Measurements from ENCODE around the gene PRRT1B.
"Not testable (repeated sequence)": the region's sequence is repeated elsewhere in the genome, so short reads cannot be mapped to it uniquely, and the experiment has no call there.

Gene PRRT1B

GRCh38 chr9:131539223-131539923 lies 6.0 kb upstream of the PRRT1B start:
- TF ChIP-seq CTCF (IDR thresholded peaks at IDR 0.05; ENCODE audit: insufficient read depth, low read depth, low read length, missing control alignments), result no peak
- H3K4me3 ChIP-seq (ENCODE audit: low read length), result no peak overlapping the region
- no peak for DNase-seq (ENCODE audit: low read depth)

GRCh38 chr9:131543141-131543540 lies 2.2 kb upstream of the PRRT1B start:
- H3K4me3 ChIP-seq (ENCODE audit: low read length), result no peak overlapping the region
- TF ChIP-seq CTCF (IDR thresholded peaks at IDR 0.05; ENCODE audit: insufficient read depth, low read depth, low read length, missing control alignments), result no peak
- DNase-seq (ENCODE audit: low read depth), result no peak

- no peak overlapping the region for H3K4me3 ChIP-seq (ENCODE audit: low read length)
- no peak for TF ChIP-seq CTCF (IDR thresholded peaks at IDR 0.05; ENCODE audit: insufficient read depth, low read depth, low read length, missing control alignments)
- no peak for DNase-seq (ENCODE audit: low read depth)
Measured at GRCh38 chr9:131545786-131546335, 538 bp downstream of the PRRT1B start.

- no peak for DNase-seq (ENCODE audit: low read depth)
- no peak for TF ChIP-seq CTCF (IDR thresholded peaks at IDR 0.05; ENCODE audit: insufficient read depth, low read depth, low read length, missing control alignments)
- no peak overlapping the region for H3K4me3 ChIP-seq (ENCODE audit: low read length)
Measured at GRCh38 chr9:131546336-131547084, 1.2 kb downstream of the PRRT1B start.

GRCh38 chr9:131549186-131549585 lies 3.9 kb downstream of the PRRT1B start:
- H3K4me3 ChIP-seq (ENCODE audit: low read length); DNase-seq (ENCODE audit: low read depth): not testable (repeated sequence)

GRCh38 chr9:131550465-131550864 lies 5.1 kb downstream of the PRRT1B start:
- not testable (repeated sequence) for H3K4me3 ChIP-seq (ENCODE audit: low read length); DNase-seq (ENCODE audit: low read depth)

GRCh38 chr9:131552030-131552429 lies 6.7 kb downstream of the PRRT1B start:
- DNase-seq (ENCODE audit: low read depth), result no peak
- H3K4me3 ChIP-seq (ENCODE audit: low read length), result no peak overlapping the region
- no peak for TF ChIP-seq CTCF (IDR thresholded peaks at IDR 0.05; ENCODE audit: insufficient read depth, low read depth, low read length, missing control alignments)
